ENCODE data around the gene MEF2D. TPM values are rescaled to one million over a fixed set of nuclear protein-coding genes. Genes with fewer than 3 reads are reported as not detected.

The MEF2D gene
- total RNA-seq, 4 donors from 2014 or later, result 8.4 to 101 (median 35.1) TPM

DNA sequence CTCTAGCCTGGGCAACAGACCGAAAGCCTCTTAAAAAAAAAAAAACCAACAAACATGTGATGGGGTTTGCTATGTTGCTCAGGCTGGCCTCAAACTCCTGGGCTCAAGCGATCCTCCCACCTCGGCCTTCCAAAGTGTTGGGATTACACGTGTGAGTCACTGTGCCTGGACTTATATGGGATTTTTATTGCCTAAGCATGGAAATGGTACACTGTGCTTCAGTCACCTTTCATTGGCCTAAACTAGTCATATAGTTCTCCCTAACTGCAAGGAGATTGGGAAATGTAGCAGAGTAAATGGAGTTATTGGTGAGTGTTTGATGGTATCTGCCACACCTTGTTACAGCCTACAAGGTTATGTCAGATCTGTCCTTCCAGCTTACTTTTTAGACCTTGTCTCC is 17.2 kb upstream of the MEF2D start:
- Histone ChIP-seq H3K9me3 (no peaks in the 10 kb centered on the region), H3K4me3 (no peak overlapping the region), H3K27ac (no peak overlapping the region), H3K27me3 (no peaks in the 10 kb centered on the region), H3K4me1 (no peaks in the 10 kb centered on the region), H3K36me3 (no peaks in the 10 kb centered on the region)
- no peak for TF ChIP-seq POLR2A (IDR thresholded peaks at IDR 0.05)
- TF ChIP-seq, protein P1, sequence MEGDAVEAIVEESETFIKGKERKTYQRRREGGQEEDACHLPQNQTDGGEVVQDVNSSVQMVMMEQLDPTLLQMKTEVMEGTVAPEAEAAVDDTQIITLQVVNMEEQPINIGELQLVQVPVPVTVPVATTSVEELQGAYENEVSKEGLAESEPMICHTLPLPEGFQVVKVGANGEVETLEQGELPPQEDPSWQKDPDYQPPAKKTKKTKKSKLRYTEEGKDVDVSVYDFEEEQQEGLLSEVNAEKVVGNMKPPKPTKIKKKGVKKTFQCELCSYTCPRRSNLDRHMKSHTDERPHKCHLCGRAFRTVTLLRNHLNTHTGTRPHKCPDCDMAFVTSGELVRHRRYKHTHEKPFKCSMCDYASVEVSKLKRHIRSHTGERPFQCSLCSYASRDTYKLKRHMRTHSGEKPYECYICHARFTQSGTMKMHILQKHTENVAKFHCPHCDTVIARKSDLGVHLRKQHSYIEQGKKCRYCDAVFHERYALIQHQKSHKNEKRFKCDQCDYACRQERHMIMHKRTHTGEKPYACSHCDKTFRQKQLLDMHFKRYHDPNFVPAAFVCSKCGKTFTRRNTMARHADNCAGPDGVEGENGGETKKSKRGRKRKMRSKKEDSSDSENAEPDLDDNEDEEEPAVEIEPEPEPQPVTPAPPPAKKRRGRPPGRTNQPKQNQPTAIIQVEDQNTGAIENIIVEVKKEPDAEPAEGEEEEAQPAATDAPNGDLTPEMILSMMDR (IDR thresholded peaks at IDR 0.05), result no peak
- intact Hi-C loops (cut with DNase I; ENCODE audit: low total_unique reads), result no loop called here
- no peak for DNase-seq

DNA sequence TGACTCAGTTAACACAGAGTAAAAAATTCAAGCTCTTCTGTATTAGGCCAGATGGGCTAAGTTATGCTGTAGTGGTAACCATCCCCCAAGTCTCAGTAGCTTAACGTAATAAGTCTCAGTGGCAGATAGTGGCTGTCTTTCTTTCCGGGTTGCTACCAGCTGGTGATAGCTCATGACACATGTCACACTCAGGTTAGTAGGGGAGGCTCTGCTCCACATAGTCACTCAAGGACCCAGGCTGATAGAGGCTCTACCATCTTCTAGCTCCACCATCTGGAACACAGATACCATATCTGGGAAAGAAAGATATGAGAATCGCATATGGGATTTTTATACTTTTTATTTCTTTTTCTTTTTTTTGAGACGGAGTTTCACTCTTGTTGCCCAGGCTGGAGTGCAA is 16.2 kb upstream of the MEF2D start:
- no peak overlapping the region for H3K4me3 ChIP-seq
- no peaks in the 10 kb centered on the region for H3K9me3 ChIP-seq
- H3K27me3 ChIP-seq, result no peaks in the 10 kb centered on the region
- intact Hi-C loops (cut with DNase I; ENCODE audit: low total_unique reads), result no loop called here
- H3K36me3 ChIP-seq, result no peaks in the 10 kb centered on the region
- H3K4me1 ChIP-seq, result no peaks in the 10 kb centered on the region
- no peak overlapping the region for H3K27ac ChIP-seq
- no peak for TF ChIP-seq POLR2A (IDR thresholded peaks at IDR 0.05)
- TF ChIP-seq, protein P1 (IDR thresholded peaks at IDR 0.05), result no peak
- no peak for DNase-seq

DNA sequence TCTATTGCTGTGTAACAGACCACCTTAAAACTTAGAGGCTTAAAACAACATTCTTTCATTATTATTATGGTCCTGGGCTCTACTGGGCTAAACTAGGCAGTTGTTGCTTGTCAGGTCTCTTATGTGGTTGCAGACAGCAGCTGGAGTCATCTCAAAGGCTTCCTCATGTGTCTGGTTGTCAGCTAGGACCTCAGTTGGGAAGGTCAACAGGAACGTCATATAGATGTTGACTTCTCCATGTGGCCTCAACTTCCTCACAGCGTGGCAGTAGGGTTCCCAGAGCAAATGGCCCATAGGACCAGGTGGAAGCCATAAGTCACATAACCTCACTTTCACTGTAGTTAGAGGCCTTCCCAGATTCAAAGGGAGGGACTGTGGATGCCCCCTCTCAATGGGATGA is 15.4 kb upstream of the MEF2D start:
- Histone ChIP-seq H3K4me1 (no peaks in the 10 kb centered on the region), H3K27ac (no peak overlapping the region), H3K27me3 (no peaks in the 10 kb centered on the region), H3K9me3 (no peaks in the 10 kb centered on the region), H3K36me3 (no peaks in the 10 kb centered on the region), H3K4me3 (no peak overlapping the region)
- TF ChIP-seq, protein P1 (IDR thresholded peaks at IDR 0.05), result no peak
- no peak for TF ChIP-seq POLR2A (IDR thresholded peaks at IDR 0.05)
- intact Hi-C loops (cut with DNase I; ENCODE audit: low total_unique reads), result no loop called here
- no peak for DNase-seq

DNA sequence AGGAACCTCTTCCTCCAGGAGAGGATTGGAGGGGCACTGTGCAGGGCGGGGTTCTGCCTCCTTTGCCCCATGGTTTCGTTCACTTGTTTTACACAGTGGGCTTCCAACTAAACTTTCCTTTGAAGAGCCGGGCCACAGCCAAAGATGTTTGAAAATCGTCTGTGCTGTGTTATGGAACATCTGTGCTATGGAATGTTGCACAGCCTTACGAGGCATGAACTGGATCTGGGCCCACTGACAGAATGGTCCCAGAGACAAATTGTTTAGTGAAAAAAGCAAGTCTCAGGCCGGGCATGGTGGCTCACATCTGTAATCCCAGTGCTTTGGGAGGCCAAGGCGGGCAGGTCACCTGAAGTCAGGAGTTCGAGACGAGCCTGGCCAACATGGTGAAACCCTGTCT is 12.6 kb upstream of the MEF2D start:
- H3K4me3 ChIP-seq, result no peak overlapping the region
- no peaks in the 10 kb centered on the region for H3K27me3 ChIP-seq
- no peak overlapping the region for H3K27ac ChIP-seq
- no peaks in the 10 kb centered on the region for H3K9me3 ChIP-seq
- TF ChIP-seq, protein P1 (IDR thresholded peaks at IDR 0.05), result no peak
- no peak for TF ChIP-seq POLR2A (IDR thresholded peaks at IDR 0.05)
- no peaks in the 10 kb centered on the region for H3K36me3 ChIP-seq
- intact Hi-C loops (cut with DNase I; ENCODE audit: low total_unique reads), result no loop called here
- H3K4me1 ChIP-seq, result no peaks in the 10 kb centered on the region
- DNase-seq, result no peak

DNA sequence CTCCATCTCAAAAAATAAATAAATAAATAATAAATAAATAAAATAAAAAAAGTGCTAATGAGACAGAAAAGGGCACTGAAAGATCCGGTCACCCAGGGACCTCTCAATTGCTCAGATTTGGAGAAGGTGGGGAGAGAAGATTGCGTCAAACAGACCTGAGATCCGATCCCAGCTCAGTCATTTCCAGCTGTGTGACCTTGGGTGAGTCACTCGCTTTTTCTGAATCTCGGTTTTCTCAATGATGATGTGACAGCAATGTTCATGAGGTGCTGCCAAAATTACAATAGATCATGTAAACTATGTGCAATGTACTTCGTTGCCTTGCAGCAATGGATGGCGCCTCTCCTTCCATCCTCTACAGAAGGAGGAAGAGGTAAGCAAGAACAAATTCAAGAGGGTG is 11.1 kb upstream of the MEF2D start:
- Histone ChIP-seq H3K4me1 (no peaks in the 10 kb centered on the region), H3K27ac (peak overlapping the region in 1 of 2 donors; percentile 86), H3K27me3 (no peaks in the 10 kb centered on the region), H3K9me3 (no peaks in the 10 kb centered on the region), H3K36me3 (no peaks in the 10 kb centered on the region), H3K4me3 (no peak overlapping the region)
- intact Hi-C loops (cut with DNase I; ENCODE audit: low total_unique reads), result no loop called here
- no peak for DNase-seq
- TF ChIP-seq, protein P1 (IDR thresholded peaks at IDR 0.05), result no peak
- no peak for TF ChIP-seq POLR2A (IDR thresholded peaks at IDR 0.05)

All from uterus (tissue), 4 donors.